Nephron (organoid): ENCODE data around the gene R3HDM4.

ENCODE experiments used
- H3K27ac Mint-ChIP-seq, 3 experiments: 2 replicates each; pipeline ENCODE4 v1.8.0; 2020; ENCODE audit warnings: mixed read lengths in 3 of 3, mild to moderate bottlenecking in 2 of 3, moderate library complexity in 1 of 3
- H3K27me3 Mint-ChIP-seq: 2 replicates; pipeline ENCODE4 v1.8.0; 2021; ENCODE audit warnings: low read depth, mild to moderate bottlenecking, moderate library complexity, mixed read lengths
- H3K36me3 Mint-ChIP-seq: 2 replicates; pipeline ENCODE4 v1.8.0; 2020; ENCODE audit warnings: low read depth, mixed read lengths
- H3K4me1 Mint-ChIP-seq: 2 replicates; pipeline ENCODE4 v1.8.0; 2020; ENCODE audit warnings: mixed read lengths
- H3K4me3 Mint-ChIP-seq, 3 experiments: 2 replicates each; pipeline ENCODE4 v1.8.0; 2020; ENCODE audit warnings: mild to moderate bottlenecking in 3 of 3, mixed read lengths in 3 of 3, moderate library complexity in 2 of 3
- H3K9me3 Mint-ChIP-seq: 2 replicates; pipeline ENCODE4 v1.8.0; 2020; ENCODE audit warnings: mixed read lengths
- TF ChIP-seq, protein P1 (sequence below), 3 experiments: fragments of 200-600 bp; sonication (generic); IDR thresholded peaks; one replicate each; pipeline ENCODE4 v1.5.0; 2021; ENCODE audit warnings: antibody characterized with exemption in 3 of 3; ENCODE audit not compliant: unreplicated experiment in 3 of 3

R3HDM4 gene

DNA sequence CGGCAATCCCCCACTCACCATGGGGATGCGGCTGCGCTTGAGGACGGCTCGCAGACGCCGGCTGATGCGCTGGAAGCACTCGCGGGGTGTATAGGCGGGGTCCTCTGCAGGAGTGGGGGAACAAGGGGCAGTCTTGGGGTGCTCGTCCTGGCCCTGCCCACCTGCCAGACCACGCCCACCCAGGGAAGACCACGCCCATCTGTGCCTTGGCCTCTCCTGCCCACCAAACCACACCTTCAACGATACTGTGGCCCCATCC, 13.0 kb downstream of the R3HDM4 start:
- Mint-ChIP-seq H3K36me3 (peaks cover 9% of the 10 kb centered on the region), H3K9me3 (no peaks in the 10 kb centered on the region), H3K4me1 (peaks cover 4% of the 10 kb centered on the region), H3K27me3 (no peaks in the 10 kb centered on the region), H3K27ac (no peak overlapping the region), H3K4me3 (no peak overlapping the region)
- TF ChIP-seq, protein P1, sequence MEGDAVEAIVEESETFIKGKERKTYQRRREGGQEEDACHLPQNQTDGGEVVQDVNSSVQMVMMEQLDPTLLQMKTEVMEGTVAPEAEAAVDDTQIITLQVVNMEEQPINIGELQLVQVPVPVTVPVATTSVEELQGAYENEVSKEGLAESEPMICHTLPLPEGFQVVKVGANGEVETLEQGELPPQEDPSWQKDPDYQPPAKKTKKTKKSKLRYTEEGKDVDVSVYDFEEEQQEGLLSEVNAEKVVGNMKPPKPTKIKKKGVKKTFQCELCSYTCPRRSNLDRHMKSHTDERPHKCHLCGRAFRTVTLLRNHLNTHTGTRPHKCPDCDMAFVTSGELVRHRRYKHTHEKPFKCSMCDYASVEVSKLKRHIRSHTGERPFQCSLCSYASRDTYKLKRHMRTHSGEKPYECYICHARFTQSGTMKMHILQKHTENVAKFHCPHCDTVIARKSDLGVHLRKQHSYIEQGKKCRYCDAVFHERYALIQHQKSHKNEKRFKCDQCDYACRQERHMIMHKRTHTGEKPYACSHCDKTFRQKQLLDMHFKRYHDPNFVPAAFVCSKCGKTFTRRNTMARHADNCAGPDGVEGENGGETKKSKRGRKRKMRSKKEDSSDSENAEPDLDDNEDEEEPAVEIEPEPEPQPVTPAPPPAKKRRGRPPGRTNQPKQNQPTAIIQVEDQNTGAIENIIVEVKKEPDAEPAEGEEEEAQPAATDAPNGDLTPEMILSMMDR (IDR thresholded peaks at IDR 0.05; ENCODE audit: unreplicated experiment in 3 of 3), result no peak

DNA sequence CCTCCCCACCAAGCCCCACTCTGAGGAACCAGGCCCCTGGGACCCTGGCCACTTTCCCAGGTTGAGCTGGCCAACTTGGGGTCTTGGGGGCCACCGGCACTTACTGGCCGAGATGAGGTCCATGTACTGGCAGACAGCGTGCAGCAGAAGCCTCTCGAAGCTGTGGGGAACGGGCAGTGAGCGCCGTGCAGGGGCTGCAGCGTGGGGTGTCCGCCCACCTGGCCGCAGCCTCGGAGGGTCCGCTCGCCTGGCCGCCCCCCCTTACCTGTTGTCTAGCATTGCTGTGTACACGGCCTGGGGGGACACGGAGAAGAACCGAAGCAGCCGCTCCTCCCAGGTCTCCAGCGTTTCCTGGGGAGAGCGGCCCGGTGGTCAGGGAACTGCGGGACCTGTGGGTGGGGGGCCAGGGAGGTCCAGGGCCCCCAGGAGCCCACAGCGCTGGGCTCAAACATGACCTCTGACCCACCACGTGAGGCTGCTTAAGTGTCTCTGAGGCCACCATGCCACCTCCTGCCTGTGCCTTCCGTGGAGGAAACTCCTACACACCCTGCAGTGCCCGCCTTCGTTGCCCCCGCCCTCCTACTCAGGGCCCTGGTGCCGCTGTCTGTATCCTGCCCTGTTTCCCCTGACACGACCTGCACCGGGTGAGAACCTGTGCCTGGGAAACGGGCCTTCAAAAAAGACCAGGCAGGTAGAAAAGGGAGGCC, 13.5 kb downstream of the R3HDM4 start:
- H3K27ac Mint-ChIP-seq, result no peak overlapping the region
- H3K4me3 Mint-ChIP-seq, result no peak overlapping the region
- H3K9me3 Mint-ChIP-seq, result no peaks in the 10 kb centered on the region
- H3K4me1 Mint-ChIP-seq, result peaks cover 4% of the 10 kb centered on the region
- H3K36me3 Mint-ChIP-seq, result peaks cover 9% of the 10 kb centered on the region
- no peaks in the 10 kb centered on the region for H3K27me3 Mint-ChIP-seq
- TF ChIP-seq, protein P1 (IDR thresholded peaks at IDR 0.05; ENCODE audit: unreplicated experiment in 3 of 3), result no peak

GRCh38 chr19:898663-899062, 14.4 kb downstream of the R3HDM4 start:
- H3K27ac Mint-ChIP-seq, result peak overlapping the region in 1 of 3 experiments; percentile 63
- H3K9me3 Mint-ChIP-seq, result no peaks in the 10 kb centered on the region
- H3K4me1 Mint-ChIP-seq, result no peaks in the 10 kb centered on the region
- TF ChIP-seq, protein P1 (IDR thresholded peaks at IDR 0.05; ENCODE audit: unreplicated experiment in 3 of 3), result no peak
- H3K4me3 Mint-ChIP-seq, result no peak overlapping the region
- H3K27me3 Mint-ChIP-seq, result no peaks in the 10 kb centered on the region
- H3K36me3 Mint-ChIP-seq, result peaks cover 9% of the 10 kb centered on the region

DNA sequence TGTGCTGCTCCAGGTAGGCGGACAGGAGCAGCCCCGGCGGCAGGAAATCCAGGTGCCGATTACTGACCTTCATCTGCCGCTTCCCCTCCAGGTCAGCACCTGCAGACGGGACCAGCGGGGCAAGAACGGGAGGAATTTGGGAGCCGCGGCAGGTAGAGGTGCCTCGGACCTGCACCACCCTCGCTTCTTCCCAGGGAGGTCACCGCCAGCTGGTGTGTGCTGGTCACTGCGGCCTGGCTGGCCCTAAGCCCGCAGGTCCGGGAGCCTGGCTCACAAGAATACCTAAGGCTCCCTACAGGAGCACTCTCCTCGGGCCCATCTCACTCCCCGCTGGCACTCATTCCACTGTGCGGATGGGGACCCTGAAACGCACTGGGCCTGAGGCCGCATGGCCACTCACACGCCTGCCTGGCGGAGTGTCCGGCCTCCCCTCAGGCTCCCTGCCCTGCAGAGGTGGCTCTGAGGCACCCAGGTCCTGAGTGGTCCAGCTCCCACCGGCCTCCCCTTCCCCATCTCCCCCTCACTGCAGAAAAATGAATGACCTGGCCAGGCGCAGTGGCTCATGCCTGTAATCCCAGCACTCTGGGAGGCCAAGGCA, 15.5 kb downstream of the R3HDM4 start:
- Mint-ChIP-seq H3K4me1 (peaks cover 5% of the 10 kb centered on the region), H3K27ac (no peak overlapping the region), H3K36me3 (peaks cover 9% of the 10 kb centered on the region), H3K27me3 (no peaks in the 10 kb centered on the region), H3K9me3 (no peaks in the 10 kb centered on the region), H3K4me3 (no peak overlapping the region)
- TF ChIP-seq, protein P1 (IDR thresholded peaks at IDR 0.05; ENCODE audit: unreplicated experiment in 3 of 3), result peak in 1 of 3 experiments; percentile 14

DNA sequence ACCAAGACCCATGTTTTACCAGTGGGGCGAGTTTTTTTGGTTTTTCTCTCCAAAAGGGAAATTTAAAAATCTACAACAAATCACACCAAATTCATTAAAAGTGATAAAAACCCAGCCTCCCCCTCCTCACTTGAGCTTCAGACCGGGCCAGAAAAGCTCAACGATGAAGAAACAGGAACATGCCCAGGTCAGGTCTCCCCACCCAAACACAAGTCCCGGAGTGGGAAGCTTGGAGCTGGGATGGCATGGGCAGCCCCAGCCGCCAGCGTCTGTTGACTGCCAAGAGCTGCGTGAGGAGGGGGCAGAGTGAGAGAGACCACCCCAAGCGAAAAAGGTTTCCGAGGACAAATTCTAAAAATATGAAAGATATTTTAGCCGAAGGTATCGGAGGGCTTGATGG, 16.0 kb downstream of the R3HDM4 start:
- no peaks in the 10 kb centered on the region for H3K27me3 Mint-ChIP-seq
- H3K4me3 Mint-ChIP-seq, result no peak overlapping the region
- peaks cover 9% of the 10 kb centered on the region for H3K36me3 Mint-ChIP-seq
- no peak overlapping the region for H3K27ac Mint-ChIP-seq
- H3K9me3 Mint-ChIP-seq, result no peaks in the 10 kb centered on the region
- H3K4me1 Mint-ChIP-seq, result peaks cover 5% of the 10 kb centered on the region
- TF ChIP-seq, protein P1 (IDR thresholded peaks at IDR 0.05; ENCODE audit: unreplicated experiment in 3 of 3), result no peak

DNA sequence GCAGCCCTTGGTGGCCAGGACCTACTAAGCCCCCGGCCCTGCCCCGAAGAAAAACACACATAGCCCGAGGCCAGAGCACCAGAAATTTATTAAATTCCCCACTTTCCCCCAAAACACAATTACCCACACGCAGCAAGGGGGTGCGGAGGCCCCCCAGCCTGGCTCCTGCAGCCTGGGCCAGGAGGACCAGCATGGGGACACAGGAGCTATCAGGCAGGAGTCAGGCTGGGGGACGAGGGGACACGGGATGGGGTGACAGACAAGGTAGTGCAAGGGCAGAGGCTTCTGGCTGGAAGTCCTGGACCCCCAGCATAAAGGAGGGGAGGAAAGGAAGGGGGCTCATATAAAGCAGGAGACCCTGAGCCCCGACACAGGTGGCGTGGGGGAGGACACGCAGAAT, 16.6 kb downstream of the R3HDM4 start:
- Mint-ChIP-seq H3K4me3 (no peak overlapping the region), H3K36me3 (peaks cover 9% of the 10 kb centered on the region), H3K9me3 (no peaks in the 10 kb centered on the region), H3K27me3 (no peaks in the 10 kb centered on the region), H3K4me1 (peaks cover 5% of the 10 kb centered on the region), H3K27ac (no peak overlapping the region)
- TF ChIP-seq, protein P1 (IDR thresholded peaks at IDR 0.05; ENCODE audit: unreplicated experiment in 3 of 3), result no peak
